Colonic mucosa (tissue), 4 donors: ENCODE data around the gene CD200R1L. TPM values are rescaled to one million over a fixed set of nuclear protein-coding genes. Genes with fewer than 3 reads are reported as not detected.
"Not testable (repeated sequence)": the region's sequence is repeated elsewhere in the genome, so short reads cannot be mapped to it uniquely, and the experiment has no call there.

Experiments
- DNase-seq: peaks from one replicate; pipeline ENCODE4 v3.0.0-alpha.2; 2020
- H3K27ac ChIP-seq: fragments of 200-600 bp; one replicate; pipeline ENCODE4 v1.8.0; 2021
- H3K27me3 ChIP-seq: fragments of 200-600 bp; one replicate; pipeline ENCODE4 v1.8.0; 2021
- H3K36me3 ChIP-seq: fragments of 200-600 bp; one replicate; pipeline ENCODE4 v1.8.0; 2021
- H3K4me1 ChIP-seq: fragments of 200-600 bp; one replicate; pipeline ENCODE4 v1.8.0; 2021; ENCODE audit warnings: mild to moderate bottlenecking
- H3K4me3 ChIP-seq: fragments of 200-600 bp; one replicate; pipeline ENCODE4 v1.8.0; 2021
- H3K9ac ChIP-seq, 2 donors: one replicate each; pipeline ENCODE4 v1.7.0; 2013; ENCODE audit warnings: control low read depth in 2 of 2, low read depth in 2 of 2, low read length in 2 of 2
- H3K9me3 ChIP-seq: fragments of 200-600 bp; one replicate; pipeline ENCODE4 v1.8.0; 2021
- CTCF ChIP-seq: fragments of 200-600 bp; IDR thresholded peaks from one replicate; pipeline ENCODE4 v1.8.0; 2022; ENCODE audit warnings: antibody characterized with exemption, mild to moderate bottlenecking
- intact Hi-C: fragments of 100-400 bp; cut with DNase I; formaldehyde crosslinking; loops from one replicate; pipeline ENCODE4 v1.14.1; 2022
- total RNA-seq, 2 donors: library from RNA; stranded (reverse); fragmentation: NEBNext Ultra II Directional in 1 of 2; extraction: Animal tissue kit (Norgen Biotek cat#: 25700) in 1 of 2; gene quantifications; one replicate each; pipeline ENCODE4 v1.2.1, GENCODE V29; 2021
- donor health status: healthy.
- donor health status: DM: no; HTN: no; CAD: no.
- donor health status: DM: no; HTN: no; CAD: no.

The CD200R1L gene
- total RNA-seq, 2 donors from 2014 or later: not detected

DNA sequence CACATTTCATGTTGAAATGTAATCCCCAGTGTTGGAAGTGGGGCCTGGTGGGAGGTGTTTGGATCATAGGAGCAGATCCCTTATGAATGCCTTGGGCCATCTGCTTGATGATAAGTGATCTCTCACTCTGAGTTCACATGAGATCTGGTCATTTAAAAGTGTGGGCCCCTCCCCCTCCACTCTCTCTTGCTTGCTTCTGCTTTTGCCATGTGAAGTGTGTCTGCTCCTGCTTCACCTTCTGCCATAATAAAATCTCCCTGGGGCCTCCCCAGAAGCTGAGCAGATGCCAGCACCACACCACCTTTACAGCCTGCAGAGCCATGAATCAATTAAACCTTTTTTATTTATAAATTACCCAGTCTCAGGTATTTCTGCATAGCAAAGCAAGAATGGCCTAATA is 14.2 kb upstream of the CD200R1L start:
- no peaks in the 10 kb centered on the region for H3K27me3 ChIP-seq
- no peak for TF ChIP-seq CTCF
- no peak overlapping the region for H3K4me3 ChIP-seq
- intact Hi-C loops: no loop called here
- no peaks in the 10 kb centered on the region for H3K4me1 ChIP-seq
- no peaks in the 10 kb centered on the region for H3K36me3 ChIP-seq
- no peak overlapping the region for H3K27ac ChIP-seq
- H3K9me3 ChIP-seq: no peaks in the 10 kb centered on the region
- H3K9ac ChIP-seq: no peak overlapping the region
- no peak for DNase-seq

DNA sequence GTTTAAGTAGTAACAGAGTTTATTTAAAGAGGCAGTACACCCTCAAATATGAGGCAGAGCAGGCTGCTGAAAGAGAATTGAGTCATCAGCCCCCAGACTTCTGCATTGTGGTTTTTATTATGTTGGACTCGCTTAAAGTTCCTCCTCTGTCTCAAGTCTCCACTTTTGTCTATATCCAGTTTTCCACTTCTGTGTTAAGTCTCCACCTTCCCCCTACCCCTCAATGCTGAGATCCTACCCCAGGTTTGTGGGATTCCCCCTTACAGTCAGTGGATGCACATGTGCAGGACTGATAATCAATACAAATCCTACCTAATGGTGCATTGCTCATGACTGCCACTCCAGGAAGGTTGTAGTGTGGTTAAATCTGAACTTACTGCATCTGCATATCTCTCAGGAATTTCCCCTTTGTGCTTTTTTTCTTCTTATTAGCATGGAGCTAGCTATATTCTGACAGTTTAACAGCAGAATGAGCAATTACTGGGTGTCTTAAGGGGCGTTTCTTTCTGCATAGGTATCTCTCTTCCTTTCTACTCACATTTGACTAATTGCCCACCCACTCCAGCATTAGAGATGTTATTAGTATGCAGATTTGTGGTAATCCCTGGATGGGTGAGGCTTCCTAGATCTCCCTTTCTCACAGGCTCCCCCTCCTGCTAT is 11.9 kb upstream of the CD200R1L start:
- intact Hi-C loops: no loop called here
- Histone ChIP-seq H3K27ac (no peak overlapping the region), H3K4me3 (no peak overlapping the region), H3K27me3 (no peaks in the 10 kb centered on the region), H3K4me1 (no peaks in the 10 kb centered on the region), H3K9me3 (no peaks in the 10 kb centered on the region), H3K9ac (no peak overlapping the region), H3K36me3 (no peaks in the 10 kb centered on the region)
- no peak for DNase-seq
- no peak for TF ChIP-seq CTCF

- no peak for DNase-seq
- no peak for TF ChIP-seq CTCF
- Histone ChIP-seq H3K27ac (no peak overlapping the region), H3K9ac (no peak overlapping the region), H3K36me3 (no peaks in the 10 kb centered on the region), H3K9me3 (no peaks in the 10 kb centered on the region), H3K4me1 (no peaks in the 10 kb centered on the region), H3K4me3 (no peak overlapping the region), H3K27me3 (no peaks in the 10 kb centered on the region)
- intact Hi-C loops: no loop called here
These were observed 10.9 kb upstream of the CD200R1L start for GRCh38 chr3:112857526-112857925.

- H3K9me3 ChIP-seq: no peaks in the 10 kb centered on the region
- H3K27me3 ChIP-seq: no peaks in the 10 kb centered on the region
- H3K27ac ChIP-seq: no peak overlapping the region
- no peak for TF ChIP-seq CTCF
- no peak for DNase-seq
- H3K9ac ChIP-seq: no peak overlapping the region
- no peaks in the 10 kb centered on the region for H3K4me1 ChIP-seq
- H3K4me3 ChIP-seq: no peak overlapping the region
- H3K36me3 ChIP-seq: no peaks in the 10 kb centered on the region
- intact Hi-C loops: no loop called here
These were observed 9.9 kb upstream of the CD200R1L start for GRCh38 chr3:112856537-112856936.

DNA sequence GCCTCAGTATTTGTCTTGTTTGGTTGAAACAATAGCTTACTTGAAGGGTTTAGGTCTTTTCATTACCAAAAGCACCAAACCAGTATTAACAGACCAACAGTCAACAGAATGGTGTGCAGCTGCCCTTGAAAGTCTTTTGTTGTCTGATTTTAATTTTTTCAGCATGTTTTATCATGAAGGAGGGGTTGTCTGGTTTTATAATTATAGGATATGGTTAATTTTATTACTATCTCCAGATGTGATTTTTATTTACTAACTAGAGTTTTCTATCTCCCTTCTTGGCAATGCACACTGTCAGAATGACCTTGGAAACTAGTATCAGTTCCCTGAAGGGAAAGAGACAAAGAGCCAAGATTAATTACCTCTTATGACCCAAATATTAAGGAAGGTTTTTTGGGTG is 9.2 kb upstream of the CD200R1L start:
- Histone ChIP-seq H3K4me3 (no peak overlapping the region), H3K9ac (no peak overlapping the region), H3K36me3 (no peaks in the 10 kb centered on the region), H3K27me3 (no peaks in the 10 kb centered on the region), H3K4me1 (no peaks in the 10 kb centered on the region), H3K9me3 (no peaks in the 10 kb centered on the region), H3K27ac (no peak overlapping the region)
- TF ChIP-seq CTCF: no peak
- intact Hi-C loops: no loop called here
- DNase-seq: no peak

DNA sequence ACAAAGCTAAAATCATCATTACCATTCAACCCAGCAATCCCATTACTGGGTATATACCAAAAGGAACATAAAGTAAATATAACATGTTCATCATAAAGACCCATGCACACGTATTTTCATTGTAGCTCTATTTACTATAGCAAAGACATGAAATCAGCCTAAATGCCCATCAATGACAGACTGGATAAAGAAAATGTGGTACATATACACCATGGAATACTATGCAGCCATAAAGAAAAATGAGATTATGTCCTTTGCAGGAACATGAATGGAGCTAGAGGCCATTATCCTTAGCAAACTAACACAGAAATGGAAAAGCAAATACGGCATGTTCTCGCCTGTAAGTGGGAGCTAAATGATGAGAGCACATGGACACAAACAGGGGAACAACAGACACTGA is 8.4 kb upstream of the CD200R1L start:
- H3K27me3 ChIP-seq, DNase-seq, H3K4me3 ChIP-seq, H3K36me3 ChIP-seq, H3K27ac ChIP-seq, H3K9ac ChIP-seq, intact Hi-C loops, H3K9me3 ChIP-seq, H3K4me1 ChIP-seq: not testable (repeated sequence)
